GM12892 (cell line): ENCODE results near the gene GUCY2D.
"Not testable (repeated sequence)": the region's sequence is repeated elsewhere in the genome, so short reads cannot be mapped to it uniquely, and the experiment has no call there.

ENCODE experiments used
- POLR2A ChIP-seq: IDR thresholded peaks from 2 replicates; pipeline ENCODE4 v1.6.1; 2011; ENCODE audit warnings: low read depth, low read length, control low read depth
- POLR2AphosphoS5 ChIP-seq: IDR thresholded peaks from 2 replicates; pipeline ENCODE4 v1.6.1; 2011; ENCODE audit warnings: low read depth, low read length, control low read depth
- TAF1 ChIP-seq: IDR thresholded peaks from 2 replicates; pipeline ENCODE4 v1.6.1; 2011; ENCODE audit warnings: low read depth, mild to moderate bottlenecking, control low read depth, low read length, borderline replicate concordance

- TF ChIP-seq POLR2AphosphoS5, POLR2A, TAF1: not testable (repeated sequence)
These were observed 49.1 kb upstream of the GUCY2D start for GRCh38 chr17:7953266-7953665.
